ENCODE results near the gene EFNA4.

EFNA4 gene

DNA sequence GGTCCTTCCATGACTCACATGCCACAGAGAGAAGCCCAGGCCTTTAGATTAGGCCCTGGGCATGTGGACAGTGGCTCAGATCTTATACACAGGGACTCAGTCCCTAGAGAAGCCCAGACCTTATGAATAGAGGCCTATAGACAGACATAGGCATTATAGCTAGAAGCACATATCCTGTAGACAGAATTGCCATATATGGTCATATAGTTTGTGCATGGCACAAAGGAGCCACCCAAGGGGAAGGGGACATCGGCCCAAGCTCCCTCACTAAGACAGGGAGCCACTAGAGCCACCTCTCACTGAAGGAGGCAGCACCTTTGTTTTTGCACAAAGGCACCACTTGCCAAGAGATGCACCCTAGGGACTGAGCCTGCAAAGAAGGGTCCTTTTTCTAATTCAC is 12.8 kb downstream of the EFNA4 start:
- TF ChIP-seq CTBP1 (IDR thresholded peaks at IDR 0.05; ENCODE audit: borderline replicate concordance): no peak
- no peak for TF ChIP-seq TARDBP (IDR thresholded peaks at IDR 0.05)
- TF ChIP-seq HDGF (IDR thresholded peaks at IDR 0.05; ENCODE audit: borderline replicate concordance): no peak
- no peak for TF ChIP-seq ZNF384 (IDR thresholded peaks at IDR 0.05)
- TF ChIP-seq, protein P1, sequence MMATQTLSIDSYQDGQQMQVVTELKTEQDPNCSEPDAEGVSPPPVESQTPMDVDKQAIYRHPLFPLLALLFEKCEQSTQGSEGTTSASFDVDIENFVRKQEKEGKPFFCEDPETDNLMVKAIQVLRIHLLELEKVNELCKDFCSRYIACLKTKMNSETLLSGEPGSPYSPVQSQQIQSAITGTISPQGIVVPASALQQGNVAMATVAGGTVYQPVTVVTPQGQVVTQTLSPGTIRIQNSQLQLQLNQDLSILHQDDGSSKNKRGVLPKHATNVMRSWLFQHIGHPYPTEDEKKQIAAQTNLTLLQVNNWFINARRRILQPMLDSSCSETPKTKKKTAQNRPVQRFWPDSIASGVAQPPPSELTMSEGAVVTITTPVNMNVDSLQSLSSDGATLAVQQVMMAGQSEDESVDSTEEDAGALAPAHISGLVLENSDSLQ (IDR thresholded peaks at IDR 0.05): no peak
- no peak for TF ChIP-seq BHLHE40 (IDR thresholded peaks at IDR 0.05; ENCODE audit: borderline replicate concordance)
- TF ChIP-seq LEF1 (IDR thresholded peaks at IDR 0.05; ENCODE audit: borderline replicate concordance): no peak
- no peak for TF ChIP-seq FOXM1 (IDR thresholded peaks at IDR 0.05; ENCODE audit: borderline replicate concordance)
- TF ChIP-seq FOXA1 (IDR thresholded peaks at IDR 0.05): no peak
- no peak for TF ChIP-seq ARNT (IDR thresholded peaks at IDR 0.05)
- TF ChIP-seq ELF4 (IDR thresholded peaks at IDR 0.05): no peak
- TF ChIP-seq NFRKB (IDR thresholded peaks at IDR 0.05): no peak
- TF ChIP-seq SP1 (IDR thresholded peaks at IDR 0.05): no peak
- TF ChIP-seq FOXK2 (IDR thresholded peaks at IDR 0.05): no peak
- TF ChIP-seq L3MBTL2 (conservative IDR thresholded peaks at IDR 0.05): no peak
- no peak for TF ChIP-seq SUZ12 (IDR thresholded peaks at IDR 0.05)
- DNase-seq (ENCODE audit: extremely low spot score): no peak
- ChIA-PET CTCF (interaction anchor here (0.6 to 3.3 kb wide), 6 partner anchors 8 to 405 kb away, joined by 3 to 24 read pairs (median 5); partner anchors contain the start of gene KRTCAP2), POLR2A (interaction anchor here (0.9 to 3.4 kb wide), 5 partner anchors 9 to 97 kb away, joined by 3 to 15 read pairs (median 5); partner anchors contain the start of genes ADAM15 and KRTCAP2)

DNA sequence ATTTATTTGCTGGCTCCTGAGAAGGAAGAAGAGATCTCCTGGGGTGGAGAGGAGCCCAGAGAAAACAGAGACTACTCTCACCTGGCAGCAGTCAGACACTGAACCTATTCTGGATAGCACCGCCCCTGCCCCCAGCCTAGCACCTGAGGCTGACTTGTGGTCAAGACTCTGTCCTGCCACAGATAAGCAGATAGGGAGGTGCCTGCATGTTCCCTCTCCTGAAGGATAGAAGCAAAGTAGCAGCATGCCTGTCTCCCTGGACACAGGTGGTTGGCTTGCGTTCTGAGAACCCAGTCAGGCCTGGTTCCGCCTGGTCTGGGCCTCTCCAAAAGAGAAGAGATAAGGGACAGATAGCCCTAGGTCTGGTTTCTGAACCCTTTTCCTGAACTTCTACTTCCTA is 13.8 kb downstream of the EFNA4 start:
- ChIA-PET CTCF (interaction anchor here (1.0 to 3.3 kb wide), 3 partner anchors 7 to 96 kb away, joined by 3 to 24 read pairs (median 4); partner anchors contain the start of gene KRTCAP2), POLR2A (interaction anchor here (1.0 to 3.4 kb wide), 3 partner anchors 12 to 96 kb away, joined by 3 to 15 read pairs (median 14); partner anchors contain the start of genes ADAM15 and KRTCAP2)
- TF ChIP-seq HDGF (IDR thresholded peaks at IDR 0.05; ENCODE audit: borderline replicate concordance) (no peak), ELF4 (IDR thresholded peaks at IDR 0.05) (no peak), L3MBTL2 (conservative IDR thresholded peaks at IDR 0.05) (no peak), NFRKB (IDR thresholded peaks at IDR 0.05) (no peak), SUZ12 (IDR thresholded peaks at IDR 0.05) (no peak), ARNT (IDR thresholded peaks at IDR 0.05) (no peak)
- no peak for DNase-seq (ENCODE audit: extremely low spot score)

DNA sequence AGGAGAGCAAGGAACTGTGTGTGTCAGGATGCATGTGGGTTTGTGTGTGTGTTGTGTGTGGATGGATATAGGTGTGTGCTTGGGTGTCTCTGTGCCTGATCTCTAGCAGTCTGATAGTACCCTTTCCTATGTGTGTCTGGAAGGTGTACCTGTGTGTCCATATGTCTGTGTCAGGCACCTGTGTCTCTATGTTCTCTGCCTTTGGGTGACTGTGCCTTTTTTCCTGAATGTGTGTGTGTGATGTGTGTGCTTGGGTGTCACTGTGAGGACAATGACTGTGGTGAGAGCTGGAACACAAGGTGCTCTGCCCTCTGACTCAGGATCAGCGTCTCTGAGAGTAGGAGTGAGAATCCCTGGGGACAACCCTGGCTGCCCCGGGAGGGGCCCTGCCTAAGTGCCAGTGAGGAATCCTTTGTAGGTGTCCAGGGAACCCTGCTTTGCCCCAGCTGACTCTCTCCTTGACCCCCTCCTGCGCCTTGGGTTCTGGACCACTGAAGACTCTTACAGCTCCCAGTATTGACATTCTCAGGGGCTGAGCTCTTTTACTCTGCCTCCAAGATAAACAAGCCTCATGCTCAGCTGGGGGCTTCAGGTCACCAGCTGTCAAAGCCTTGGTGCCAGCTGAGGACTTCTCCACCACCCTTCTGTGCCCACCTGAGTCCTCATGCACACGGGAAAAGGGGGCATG is 14.4 kb downstream of the EFNA4 start:
- no peak for DNase-seq (ENCODE audit: extremely low spot score)
- POLR2A ChIA-PET: interaction anchor here (1.0 kb wide), 1 partner anchor 79 kb away, joined by 3 read pairs; no protein-coding TSS in a partner anchor
- no peak for TF ChIP-seq CTBP1 (IDR thresholded peaks at IDR 0.05; ENCODE audit: borderline replicate concordance)
- TF ChIP-seq ARNT (IDR thresholded peaks at IDR 0.05): no peak
- TF ChIP-seq TARDBP (IDR thresholded peaks at IDR 0.05): no peak
- TF ChIP-seq FOXA1 (IDR thresholded peaks at IDR 0.05): no peak
- TF ChIP-seq LEF1 (IDR thresholded peaks at IDR 0.05; ENCODE audit: borderline replicate concordance): no peak
- TF ChIP-seq, protein P1 (IDR thresholded peaks at IDR 0.05): no peak
- TF ChIP-seq SUZ12 (IDR thresholded peaks at IDR 0.05): no peak
- CTCF ChIA-PET: interaction anchor here (1.0 to 1.4 kb wide), 4 partner anchors 13 to 95 kb away, joined by 3 to 5 read pairs (median 4); partner anchors contain the start of genes ADAM15 and KRTCAP2

DNA sequence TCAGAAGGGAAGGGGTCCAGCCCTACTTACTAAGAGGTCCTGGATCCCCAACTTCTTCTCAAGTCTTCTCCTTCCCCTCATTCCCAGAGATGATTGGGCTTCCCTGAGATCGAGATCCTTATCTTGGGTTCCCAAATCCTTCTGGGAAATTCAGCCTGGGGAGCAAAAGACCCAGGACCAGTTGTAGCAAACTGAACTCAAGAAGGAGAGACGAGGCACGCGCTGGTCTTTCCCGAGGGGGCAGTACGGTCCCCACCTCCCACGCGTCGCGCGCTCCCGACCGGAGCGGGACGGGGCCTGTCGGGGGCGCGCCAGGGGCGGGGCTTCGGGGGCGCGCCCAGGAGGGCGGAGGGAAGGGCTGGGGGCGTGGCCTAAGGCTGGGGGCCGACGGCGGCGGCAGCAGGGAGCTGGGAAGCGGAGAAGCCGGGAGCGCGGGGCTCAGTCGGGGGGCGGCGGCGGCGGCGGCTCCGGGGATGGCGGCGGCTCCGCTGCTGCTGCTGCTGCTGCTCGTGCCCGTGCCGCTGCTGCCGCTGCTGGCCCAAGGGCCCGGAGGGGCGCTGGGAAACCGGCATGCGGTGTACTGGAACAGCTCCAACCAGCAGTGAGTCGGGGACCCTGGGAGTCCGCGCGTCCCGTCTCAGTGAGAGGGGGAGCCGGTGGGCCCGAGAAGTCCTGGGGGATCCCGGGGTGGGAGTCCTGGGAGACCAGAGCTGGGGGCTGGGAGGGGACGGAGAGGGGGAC is 15.1 kb downstream of the EFNA4 start, which contains the start of gene EFNA3:
TSS of gene EFNA3 (plus strand) at position 369 of the 741 bp plus-strand sequence. CDS start at position 474, 105 bp downstream.
- peak; percentile 92 for DNase-seq (ENCODE audit: extremely low spot score)
- no peak for TF ChIP-seq CTBP1 (IDR thresholded peaks at IDR 0.05; ENCODE audit: borderline replicate concordance)
- no peak for TF ChIP-seq ARNT (IDR thresholded peaks at IDR 0.05)
- TF ChIP-seq FOXA1 (IDR thresholded peaks at IDR 0.05): no peak
- TF ChIP-seq, protein P1 (IDR thresholded peaks at IDR 0.05): no peak
- TF ChIP-seq ZNF384 (IDR thresholded peaks at IDR 0.05): no peak
- TF ChIP-seq ELF4 (IDR thresholded peaks at IDR 0.05): no peak
- no peak for TF ChIP-seq NFRKB (IDR thresholded peaks at IDR 0.05)
- TF ChIP-seq SP1 (IDR thresholded peaks at IDR 0.05): no peak
- TF ChIP-seq TARDBP (IDR thresholded peaks at IDR 0.05): no peak
- TF ChIP-seq FOXK2 (IDR thresholded peaks at IDR 0.05): no peak
- no peak for TF ChIP-seq FOXM1 (IDR thresholded peaks at IDR 0.05; ENCODE audit: borderline replicate concordance)
- CTCF ChIA-PET: interaction anchor here (0.6 to 1.1 kb wide), 5 partner anchors 13 to 94 kb away, joined by 3 to 5 read pairs (median 3); partner anchors contain the start of genes ADAM15 and KRTCAP2
- POLR2A ChIA-PET: interaction anchor here (1.0 to 1.2 kb wide), 2 partner anchors 12 to 79 kb away, joined by 3 read pairs; no protein-coding TSS in a partner anchor

DNA sequence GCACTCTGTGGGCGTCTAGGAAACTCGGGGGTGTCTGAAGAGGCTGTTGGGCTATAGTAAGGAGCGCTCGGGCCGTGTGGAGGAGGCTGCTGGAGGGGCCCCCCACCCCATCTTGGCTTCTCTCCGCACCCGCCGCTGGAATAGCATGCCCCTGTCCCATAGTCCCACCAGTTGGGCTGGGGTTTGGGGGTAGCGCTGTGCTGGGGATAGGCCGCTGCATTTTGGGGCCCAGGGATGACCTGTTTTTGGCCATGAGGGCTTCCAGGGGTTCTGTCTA is 15.6 kb downstream of the EFNA4 start:
- CTCF ChIA-PET: interaction anchor here (0.6 to 1.1 kb wide), 5 partner anchors 12 to 94 kb away, joined by 3 to 5 read pairs (median 3); partner anchors contain the start of genes ADAM15 and KRTCAP2
- DNase-seq (ENCODE audit: extremely low spot score): no peak
- POLR2A ChIA-PET: interaction anchor here (1.0 to 1.2 kb wide), 2 partner anchors 12 to 80 kb away, joined by 3 read pairs; no protein-coding TSS in a partner anchor
- no peak for TF ChIP-seq FOXK2 (IDR thresholded peaks at IDR 0.05)
- TF ChIP-seq, protein P1 (IDR thresholded peaks at IDR 0.05): no peak
- no peak for TF ChIP-seq NFRKB (IDR thresholded peaks at IDR 0.05)
- no peak for TF ChIP-seq ARNT (IDR thresholded peaks at IDR 0.05)
- TF ChIP-seq SUZ12 (IDR thresholded peaks at IDR 0.05): no peak

Measured in HEK293T (cell line).